ENCODE results near the gene ZBTB9.

DNA sequence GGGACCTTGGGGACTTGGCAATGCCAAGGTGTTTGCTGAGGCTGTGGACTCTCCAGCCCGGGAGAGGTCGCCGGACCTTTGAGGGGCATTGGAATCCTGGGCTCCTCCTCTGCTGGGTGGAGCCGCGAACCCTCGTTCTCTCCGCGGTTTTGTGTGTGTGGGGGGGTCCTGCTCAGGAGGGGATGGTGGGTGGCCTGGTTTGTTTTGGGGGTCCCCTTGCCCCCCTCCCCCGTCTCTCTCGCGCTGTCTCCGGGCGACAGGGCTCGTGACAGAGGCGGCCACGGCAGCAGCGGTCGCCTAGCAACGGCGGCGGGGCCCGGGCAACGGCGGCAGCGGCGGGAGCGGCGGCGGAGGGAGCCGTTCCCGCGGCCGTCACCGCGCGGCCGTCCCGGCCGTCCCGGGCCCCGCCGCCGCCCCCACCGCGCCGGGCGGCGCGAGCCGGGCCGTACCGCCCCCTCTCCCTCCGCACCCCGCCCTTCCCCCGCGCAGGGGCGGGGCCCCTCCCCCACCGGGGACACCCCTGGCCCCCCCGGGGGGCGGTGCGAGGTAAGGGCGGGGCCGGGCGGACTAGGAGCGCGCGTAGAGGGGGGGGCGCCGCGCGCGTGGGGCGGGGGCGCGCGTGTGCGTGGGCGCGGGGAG, 26.7 kb upstream of the ZBTB9 start:
- TF ChIP-seq CTCF (IDR thresholded peaks at IDR 0.05) (no peak), POLR2AphosphoS5 (IDR thresholded peaks at IDR 0.05) (no peak), EP300 (IDR thresholded peaks at IDR 0.05) (no peak), POLR2A (IDR thresholded peaks at IDR 0.05) (no peak)

All from gastroesophageal sphincter (tissue), 3 donors.